Skin of body (tissue), 2 donors: ENCODE results near the gene ATP2A3. TPM values are rescaled to one million over a fixed set of nuclear protein-coding genes. Genes with fewer than 3 reads are reported as not detected.

ENCODE experiments used
- DNase-seq: peaks from one replicate; lab custom pipeline; 2025; lab: John Stamatoyannopoulos, UW
- total RNA-seq: library from RNA; depleted of rRNA; stranded (reverse); fragments of >200 nt; gene quantifications from one replicate; pipeline ENCODE4 v1.2.3, GENCODE V29; 2014

ATP2A3 gene
- total RNA-seq, 1 donor from 2014 or later, result 5.5 TPM

- DNase-seq, result no peak
These were observed 9.4 kb upstream of the ATP2A3 start for GRCh38 chr17:3973495-3974137.

- no peak for DNase-seq
These were observed 8.7 kb upstream of the ATP2A3 start for GRCh38 chr17:3972931-3973330.

GRCh38 chr17:3972281-3972731, 8.1 kb upstream of the ATP2A3 start:
- no peak for DNase-seq

- DNase-seq, result no peak
These were observed 6.4 kb upstream of the ATP2A3 start for GRCh38 chr17:3970668-3971067.

GRCh38 chr17:3969963-3970362, 5.7 kb upstream of the ATP2A3 start:
- DNase-seq, result no peak

- no peak for DNase-seq
These were observed 4.8 kb upstream of the ATP2A3 start for GRCh38 chr17:3968886-3969524.

GRCh38 chr17:3968015-3968414, 3.8 kb upstream of the ATP2A3 start:
- DNase-seq, result no peak

- DNase-seq, result no peak
These were observed 2.6 kb upstream of the ATP2A3 start for GRCh38 chr17:3966720-3967363.

GRCh38 chr17:3965118-3965800, 1.0 kb upstream of the ATP2A3 start:
- DNase-seq, result peak; percentile 13

- no peak for DNase-seq
These were observed 718 bp downstream of the ATP2A3 start for GRCh38 chr17:3963237-3964201.

GRCh38 chr17:3962965-3963236, 1.3 kb downstream of the ATP2A3 start:
- no peak for DNase-seq

GRCh38 chr17:3962217-3962964, 1.8 kb downstream of the ATP2A3 start:
- DNase-seq, result no peak

GRCh38 chr17:3961564-3962047, 2.6 kb downstream of the ATP2A3 start:
- no peak for DNase-seq

GRCh38 chr17:3960764-3961163, 3.5 kb downstream of the ATP2A3 start:
- no peak for DNase-seq

GRCh38 chr17:3959921-3960601, 4.2 kb downstream of the ATP2A3 start:
- DNase-seq, result no peak

- DNase-seq, result no peak
These were observed 4.8 kb downstream of the ATP2A3 start for GRCh38 chr17:3959295-3959899.

- DNase-seq, result no peak
These were observed 6.3 kb downstream of the ATP2A3 start for GRCh38 chr17:3957735-3958599.

- DNase-seq, result no peak
These were observed 7.3 kb downstream of the ATP2A3 start for GRCh38 chr17:3956983-3957382.
